Activated T-helper 17 cell treated with anti-CD3 and anti-CD28 coated beads, Interleukin-2, amount 50 U/mL, for 72 hours (primary cell): ENCODE data around the gene SBF1. TPM values are rescaled to one million over a fixed set of nuclear protein-coding genes. Genes with fewer than 3 reads are reported as not detected.
A peak's percentile ranks its signal among the peaks of the same experiment; 100 is the strongest.

Experiments used
- ATAC-seq: fragments of 150-1000 bp; cut with Tn5 transposase; replicated peaks from 2 replicates; pipeline ENCODE4 v1.10.0; 2021; ENCODE audit warnings: mild to moderate bottlenecking, moderate library complexity
- H3K27ac Mint-ChIP-seq: one replicate; pipeline ENCODE4 v1.8.0; 2022; ENCODE audit warnings: mixed read lengths
- H3K27me3 Mint-ChIP-seq: one replicate; pipeline ENCODE4 v1.8.0; 2022; ENCODE audit warnings: mixed read lengths
- H3K36me3 Mint-ChIP-seq: one replicate; pipeline ENCODE4 v1.8.0; 2022; ENCODE audit warnings: low read depth, mild to moderate bottlenecking, mixed read lengths
- H3K4me1 Mint-ChIP-seq: one replicate; pipeline ENCODE4 v1.8.0; 2022; ENCODE audit warnings: mixed read lengths
- H3K4me3 Mint-ChIP-seq: one replicate; pipeline ENCODE4 v1.8.0; 2022; ENCODE audit warnings: mild to moderate bottlenecking, mixed read lengths
- H3K9me3 Mint-ChIP-seq: one replicate; pipeline ENCODE4 v1.8.0; 2022; ENCODE audit warnings: mixed read lengths
- total RNA-seq, 2 donors: library from RNA; stranded (reverse); gene quantifications; one replicate each; pipeline ENCODE4 v1.2.3, GENCODE V29; 2022

The SBF1 gene
- total RNA-seq, 2 donors from 2014 or later: 84.2 to 126 TPM

GRCh38 chr22:50498322-50498890 lies 23.6 kb upstream of the SBF1 start:
- Mint-ChIP-seq H3K36me3 (no peaks in the 10 kb centered on the region), H3K9me3 (no peaks in the 10 kb centered on the region), H3K4me1 (no peaks in the 10 kb centered on the region), H3K27me3 (no peaks in the 10 kb centered on the region), H3K4me3 (no peak overlapping the region), H3K27ac (no peak overlapping the region)
- ATAC-seq: peak; percentile 93

- Mint-ChIP-seq H3K4me1 (no peaks in the 10 kb centered on the region), H3K4me3 (no peak overlapping the region), H3K36me3 (no peaks in the 10 kb centered on the region), H3K27me3 (no peaks in the 10 kb centered on the region), H3K27ac (no peak overlapping the region), H3K9me3 (no peaks in the 10 kb centered on the region)
- ATAC-seq: no peak
Observed at GRCh38 chr22:50497093-50497492, 22.3 kb upstream of the SBF1 start.

- peaks cover 5% of the 10 kb centered on the region for H3K4me1 Mint-ChIP-seq
- no peaks in the 10 kb centered on the region for H3K27me3 Mint-ChIP-seq
- H3K36me3 Mint-ChIP-seq: no peaks in the 10 kb centered on the region
- H3K4me3 Mint-ChIP-seq: peak overlapping the region; percentile 50
- peak overlapping the region; percentile 43 for H3K27ac Mint-ChIP-seq
- peak; percentile 67 for ATAC-seq
- no peaks in the 10 kb centered on the region for H3K9me3 Mint-ChIP-seq
Observed at GRCh38 chr22:50490531-50491308, 15.9 kb upstream of the SBF1 start.

GRCh38 chr22:50489363-50490243 lies 14.8 kb upstream of the SBF1 start:
- no peak for ATAC-seq
- no peak overlapping the region for H3K4me3 Mint-ChIP-seq
- H3K27me3 Mint-ChIP-seq: no peaks in the 10 kb centered on the region
- H3K27ac Mint-ChIP-seq: no peak overlapping the region
- peaks cover 5% of the 10 kb centered on the region for H3K4me1 Mint-ChIP-seq
- H3K9me3 Mint-ChIP-seq: no peaks in the 10 kb centered on the region
- no peaks in the 10 kb centered on the region for H3K36me3 Mint-ChIP-seq

GRCh38 chr22:50488886-50489285 lies 14.1 kb upstream of the SBF1 start:
- Mint-ChIP-seq H3K9me3 (no peaks in the 10 kb centered on the region), H3K4me3 (no peak overlapping the region), H3K36me3 (no peaks in the 10 kb centered on the region), H3K27ac (no peak overlapping the region), H3K4me1 (peaks cover 5% of the 10 kb centered on the region), H3K27me3 (no peaks in the 10 kb centered on the region)
- ATAC-seq: no peak

- ATAC-seq: no peak
- H3K36me3 Mint-ChIP-seq: no peaks in the 10 kb centered on the region
- no peak overlapping the region for H3K4me3 Mint-ChIP-seq
- no peaks in the 10 kb centered on the region for H3K9me3 Mint-ChIP-seq
- H3K27ac Mint-ChIP-seq: no peak overlapping the region
- no peaks in the 10 kb centered on the region for H3K27me3 Mint-ChIP-seq
- H3K4me1 Mint-ChIP-seq: peaks cover 5% of the 10 kb centered on the region
Observed at GRCh38 chr22:50488006-50488677, 13.3 kb upstream of the SBF1 start.

- Mint-ChIP-seq H3K4me3 (no peak overlapping the region), H3K36me3 (no peaks in the 10 kb centered on the region), H3K4me1 (peaks cover 5% of the 10 kb centered on the region), H3K9me3 (no peaks in the 10 kb centered on the region), H3K27ac (no peak overlapping the region), H3K27me3 (no peaks in the 10 kb centered on the region)
- ATAC-seq: no peak
Observed at GRCh38 chr22:50487290-50488005, 12.6 kb upstream of the SBF1 start.

GRCh38 chr22:50486561-50487289 lies 11.9 kb upstream of the SBF1 start, which contains the start of gene MIOX:
TSS of gene MIOX (plus strand) at chr22:50486859. CDS start at chr22:50486898, 39 bp downstream.
- no peak for ATAC-seq
- H3K36me3 Mint-ChIP-seq: no peaks in the 10 kb centered on the region
- H3K9me3 Mint-ChIP-seq: no peaks in the 10 kb centered on the region
- no peak within 1 kb of the TSS for H3K27ac Mint-ChIP-seq
- peaks cover 5% of the 10 kb centered on the region for H3K4me1 Mint-ChIP-seq
- no peak within 1 kb of the TSS for H3K4me3 Mint-ChIP-seq
- no peaks in the 10 kb centered on the region for H3K27me3 Mint-ChIP-seq

GRCh38 chr22:50485221-50486131 lies 10.6 kb upstream of the SBF1 start:
- no peaks in the 10 kb centered on the region for H3K9me3 Mint-ChIP-seq
- ATAC-seq: no peak
- H3K36me3 Mint-ChIP-seq: no peaks in the 10 kb centered on the region
- H3K4me1 Mint-ChIP-seq: no peaks in the 10 kb centered on the region
- H3K4me3 Mint-ChIP-seq: no peak overlapping the region
- no peak overlapping the region for H3K27ac Mint-ChIP-seq
- H3K27me3 Mint-ChIP-seq: no peaks in the 10 kb centered on the region

GRCh38 chr22:50483977-50484853 lies 9.4 kb upstream of the SBF1 start:
- no peak overlapping the region for H3K4me3 Mint-ChIP-seq
- H3K36me3 Mint-ChIP-seq: no peaks in the 10 kb centered on the region

GRCh38 chr22:50483556-50483955 lies 8.7 kb upstream of the SBF1 start:
- Mint-ChIP-seq H3K9me3 (no peaks in the 10 kb centered on the region), H3K4me3 (no peak overlapping the region), H3K36me3 (no peaks in the 10 kb centered on the region), H3K27me3 (no peaks in the 10 kb centered on the region), H3K4me1 (no peaks in the 10 kb centered on the region), H3K27ac (no peak overlapping the region)
- no peak for ATAC-seq

More at GRCh38 chr22:50483977-50484853, 9.4 kb upstream of the SBF1 start:
- no peaks in the 10 kb centered on the region for H3K9me3 Mint-ChIP-seq
- H3K27ac Mint-ChIP-seq: no peak overlapping the region
- H3K27me3 Mint-ChIP-seq: no peaks in the 10 kb centered on the region
- no peaks in the 10 kb centered on the region for H3K4me1 Mint-ChIP-seq
- no peak for ATAC-seq

- H3K27ac Mint-ChIP-seq: no peak overlapping the region
- no peaks in the 10 kb centered on the region for H3K4me1 Mint-ChIP-seq
- ATAC-seq: no peak
- no peaks in the 10 kb centered on the region for H3K9me3 Mint-ChIP-seq
- no peaks in the 10 kb centered on the region for H3K27me3 Mint-ChIP-seq
- no peak overlapping the region for H3K4me3 Mint-ChIP-seq
- no peaks in the 10 kb centered on the region for H3K36me3 Mint-ChIP-seq
Observed at GRCh38 chr22:50483106-50483505, 8.3 kb upstream of the SBF1 start.
